HepG2 (cell line): ENCODE data around the gene RAC2. TPM values are rescaled to one million over a fixed set of nuclear protein-coding genes. Genes with fewer than 3 reads are reported as not detected.

Experiments used
- ATAC-seq: fragments of 200-7000 bp; cut with Tn5 transposase; 3 replicates; pipeline ENCODE4 v1.9.1; 2020; ENCODE audit warnings: mild to moderate bottlenecking, moderate library complexity
- BruUV-seq: library from RNA; stranded (reverse); fragments of 400-500 nt; replicated peaks from 2 replicates; lab custom pipeline; 2021; lab: Mats Ljungman, UMichigan
- CTCF ChIA-PET: fragments of 300-600 bp; formaldehyde crosslinking; extraction: SDS; loops from one replicate; lab custom pipeline; 2021; ENCODE audit warnings: low total read pairs, inconsistent platforms, low intra/inter-chr PET ratio; lab: Yijun Ruan, JAX
- POLR2A ChIA-PET: fragments of 350-600 bp; sonication (Branson Sonifier 250); formaldehyde crosslinking; loops from one replicate; lab custom pipeline; 2020; ENCODE audit warnings: antibody characterized with exemption, inconsistent platforms; lab: Yijun Ruan, JAX
- DNase-seq: peaks from one replicate; pipeline ENCODE4 v3.0.0-alpha.2; 2015; ENCODE audit warnings: low spot score
- FAIRE-seq: peaks from 3 replicates; lab custom pipeline; 2011; peaks lifted over from hg19 to GRCh38; lab: Jason Lieb, UNC
- H2AFZ ChIP-seq: one replicate; pipeline ENCODE4 v1.6.1; 2011; ENCODE audit warnings: low read length, inconsistent platforms
- H3K27ac ChIP-seq: fragments of 300-600 bp; 3 replicates; pipeline ENCODE4 v1.8.0; 2011; ENCODE audit warnings: mixed run types, mild to moderate bottlenecking, mixed read lengths, low read length, inconsistent platforms; ENCODE audit not compliant: insufficient read depth; ENCODE audit errors: extremely low read length
- H3K27me3 ChIP-seq, 2 experiments: fragments of 200-600 bp in 1 of 2; 2 replicates in 1 of 2; 3 replicates in 1 of 2; pipeline versions ENCODE4 v1.6.0 to v1.8.0; 2011; ENCODE audit warnings: low read length in 2 of 2, mild to moderate bottlenecking in 2 of 2, moderate library complexity in 2 of 2, inconsistent platforms in 1 of 2; ENCODE audit not compliant: insufficient read depth in 2 of 2, control insufficient read depth in 1 of 2
- H3K36me3 ChIP-seq, 2 experiments: fragments of 200-600 bp in 1 of 2; replicated peaks in 1 of 2; 2 replicates in 1 of 2; 3 replicates in 1 of 2; pipeline versions ENCODE4 v1.5.1 to v1.8.0; 2011; ENCODE audit warnings: low read length in 2 of 2, inconsistent platforms in 1 of 2; ENCODE audit not compliant: insufficient read depth in 2 of 2, control insufficient read depth in 1 of 2
- H3K4me1 ChIP-seq: 2 replicates; pipeline ENCODE4 v1.5.1; 2012; ENCODE audit warnings: low read length, inconsistent platforms; ENCODE audit not compliant: insufficient read depth
- H3K4me2 ChIP-seq: 2 replicates; pipeline ENCODE4 v1.6.0; 2011; ENCODE audit warnings: low read depth, low read length, inconsistent platforms
- H3K4me3 ChIP-seq, 3 experiments: fragments of 200-600 bp in 1 of 3; sonication (generic), shearing (Covaris generic) in 1 of 3; replicated peaks in 1 of 3; 2 replicates each; pipeline ENCODE4 v1.5.1; 2011 to 2016; ENCODE audit warnings: low read length in 3 of 3, inconsistent platforms in 2 of 3, low read depth in 2 of 3, mild to moderate bottlenecking in 2 of 3, control low read depth in 1 of 3, mixed read lengths in 1 of 3; ENCODE audit not compliant: insufficient read depth in 1 of 3
- H3K79me2 ChIP-seq: one replicate; pipeline ENCODE4 v1.6.1; 2011; ENCODE audit warnings: low read length, inconsistent platforms; ENCODE audit not compliant: insufficient read depth
- H3K9ac ChIP-seq: 2 replicates; pipeline ENCODE4 v1.6.0; 2011; ENCODE audit warnings: mild to moderate bottlenecking, low read depth, low read length, inconsistent platforms; ENCODE audit not compliant: insufficient read depth
- H3K9me3 ChIP-seq: 2 replicates; pipeline ENCODE4 v1.5.1; 2012; ENCODE audit warnings: mild to moderate bottlenecking, low read length
- H4K20me1 ChIP-seq: 2 replicates; pipeline ENCODE4 v1.6.0; 2011; ENCODE audit warnings: inconsistent platforms, mild to moderate bottlenecking, low read length, moderate library complexity; ENCODE audit not compliant: insufficient read depth
- ARNT ChIP-seq: fragments of 450-650 bp; IDR thresholded peaks from 2 replicates; pipeline ENCODE4 v1.6.1; 2017
- FLYWCH1 ChIP-seq: sonication (generic); formaldehyde crosslinking; IDR thresholded peaks from 2 replicates; pipeline ENCODE4 v1.8.1; 2023; ENCODE audit warnings: mild to moderate bottlenecking, missing genetic modification reagents
- FOXK1 ChIP-seq: sonication (generic); formaldehyde crosslinking; IDR thresholded peaks from 2 replicates; pipeline ENCODE4 v1.4.0; 2020; ENCODE audit warnings: low read depth, missing genetic modification reagents, borderline replicate concordance
- FOXP1 ChIP-seq, 2 experiments: fragments of 450-650 bp in 1 of 2; IDR thresholded peaks; 2 replicates each; pipeline ENCODE4 v1.6.1; 2017 to 2018; ENCODE audit warnings: antibody characterized with exemption in 1 of 2
- JUNB ChIP-seq: sonication (generic); formaldehyde crosslinking; IDR thresholded peaks from 2 replicates; pipeline ENCODE4 v1.8.0; 2022; ENCODE audit warnings: missing genetic modification reagents, mild to moderate bottlenecking, borderline replicate concordance
- NFE2L2 ChIP-seq: fragments of 150-350 bp; IDR thresholded peaks from 2 replicates; pipeline ENCODE4 v1.6.1; 2014; ENCODE audit warnings: low read length
- NFYB ChIP-seq: sonication (generic); formaldehyde crosslinking; IDR thresholded peaks from 2 replicates; pipeline ENCODE4 v1.4.0; 2020; ENCODE audit warnings: missing genetic modification reagents
- PRPF4 ChIP-seq: fragments of 200-400 bp; formaldehyde crosslinking; IDR thresholded peaks from 2 replicates; pipeline ENCODE4 v1.6.1; 2016; ENCODE audit warnings: low read length, low read depth; ENCODE audit not compliant: poor library complexity, severe bottlenecking
- SALL2 ChIP-seq: sonication (generic); formaldehyde crosslinking; IDR thresholded peaks from 2 replicates; pipeline ENCODE4 v1.8.1; 2023; ENCODE audit warnings: mild to moderate bottlenecking, missing genetic modification reagents, inconsistent platforms
- ZFY ChIP-seq: sonication (generic); formaldehyde crosslinking; IDR thresholded peaks from 2 replicates; pipeline ENCODE4 v1.4.0; 2020; ENCODE audit warnings: missing genetic modification reagents
- ZNF383 ChIP-seq: sonication (generic); formaldehyde crosslinking; IDR thresholded peaks from 2 replicates; pipeline ENCODE4 v1.4.0; 2020; ENCODE audit warnings: missing genetic modification reagents, mild to moderate bottlenecking, borderline replicate concordance
- ZNF530 ChIP-seq: sonication (generic); formaldehyde crosslinking; IDR thresholded peaks from 2 replicates; pipeline ENCODE4 v1.5.0; 2020; ENCODE audit warnings: low read depth, mild to moderate bottlenecking, missing genetic modification reagents
- ZNF816 ChIP-seq: sonication (generic); formaldehyde crosslinking; IDR thresholded peaks from 2 replicates; pipeline ENCODE4 v1.8.0; 2022; ENCODE audit warnings: missing genetic modification reagents, mild to moderate bottlenecking, borderline replicate concordance
- WGBS: methylation state at CpG from one replicate; pipeline ENCODE4 v1.1.6; 2017; ENCODE audit warnings: low lambda C conversion rate; 5-methylcytosine and 5-hydroxymethylcytosine counted together
- in situ Hi-C: cut with HindIII; loops from 2 replicates; pipeline ENCODE4 v1.10.0; 2017; ENCODE audit warnings: low pct_unique_long_range_greater_than_20kb; ENCODE audit not compliant: extremely low pct_ligation_motif_present
- intact Hi-C: fragments of 100-400 bp; cut with micrococcal nuclease; formaldehyde crosslinking; loops from one replicate; pipeline ENCODE4 v1.10.0; 2022; ENCODE audit not compliant: unreplicated experiment
- polyA plus RNA-seq, 8 experiments: library from polyadenylated mRNA; depleted of rRNA in 3 of 8; stranded (reverse) in 7 of 8; unstranded in 1 of 8; fragments of >200 nt; fragmentation: Illumina TruSeq in 4 of 8; extraction: Trizol in 4 of 8; gene quantifications; 2 replicates each; pipeline versions ENCODE4 v1.2.1 to v1.2.3, GENCODE V29; 2011 to 2016; ENCODE audit warnings: low read depth in 4 of 8, missing spikeins in 1 of 8, mixed read lengths in 1 of 8; ENCODE audit not compliant: insufficient read depth in 1 of 8
- total RNA-seq, 5 experiments: library from RNA; depleted of rRNA; stranded (reverse); fragments of >200 nt; fragmentation: Illumina TruSeq; extraction: Trizol; gene quantifications; 2 replicates each; pipeline ENCODE4 v1.2.3, GENCODE V29; 2016; ENCODE audit warnings: low read depth in 1 of 5
- TF ChIP-seq, protein P1 (sequence below): sonication (generic); formaldehyde crosslinking; IDR thresholded peaks from 2 replicates; pipeline ENCODE4 v1.4.0; 2020; ENCODE audit warnings: missing genetic modification reagents; ENCODE audit errors: not compliant biosample characterization
- TF ChIP-seq, protein P2 (sequence below): IDR thresholded peaks from 2 replicates; pipeline ENCODE4 v1.6.1; 2012; ENCODE audit warnings: low read depth, low read length, improper control_type of control experiment

The RAC2 gene
- total and polyA plus RNA-seq, 2 of the 13 experiments (the other 11 are each of a cell fraction or from before 2014, with no cell fraction given): 0.73 TPM; not detected in 1

DNA sequence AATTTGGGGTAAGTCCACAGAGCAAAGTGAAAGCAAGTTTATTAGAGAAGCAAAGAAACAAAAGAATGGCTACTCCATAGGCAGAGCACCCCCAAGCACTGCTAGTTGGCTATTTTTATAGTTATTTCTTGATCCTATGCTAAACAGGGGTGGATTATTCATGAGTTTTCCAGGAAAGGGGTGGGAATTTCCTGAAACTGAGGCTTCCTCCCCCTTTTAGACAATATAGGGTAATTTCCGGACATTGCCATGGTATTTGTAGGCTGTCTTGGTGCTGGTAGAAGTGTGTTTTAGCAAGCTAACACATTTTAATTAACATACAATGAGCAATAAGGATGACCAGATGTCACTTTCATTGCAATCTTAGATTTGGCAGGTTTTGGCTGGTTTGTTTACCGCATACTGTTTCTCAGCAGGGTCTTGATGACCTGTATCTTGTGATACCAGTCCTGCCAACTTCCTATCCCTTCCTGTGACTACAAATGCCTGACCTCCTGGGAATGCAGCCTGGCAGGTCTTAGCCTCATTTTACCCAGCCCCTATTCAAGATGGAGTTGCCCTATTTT is 55.1 kb downstream of the RAC2 start:
- intact Hi-C loops (no loop called here), in situ Hi-C loops (no loop called here)
- Histone ChIP-seq H3K4me3 (no peak overlapping the region), H3K36me3 (no peaks in the 10 kb centered on the region), H3K27me3 (no peaks in the 10 kb centered on the region), H3K9ac (no peak overlapping the region), H3K4me1 (peaks cover 28% of the 10 kb centered on the region), H3K4me2 (no peak overlapping the region), H3K79me2 (no peaks in the 10 kb centered on the region), H3K9me3 (no peaks in the 10 kb centered on the region), H2AFZ (no peak overlapping the region), H3K27ac (no peak overlapping the region), H4K20me1 (no peaks in the 10 kb centered on the region)
- FAIRE-seq: no peak
- ChIA-PET POLR2A (interaction anchor here (2.2 kb wide), 2 partner anchors 8 to 11 kb away, joined by 7 to 11 read pairs; no protein-coding TSS in a partner anchor), CTCF (no interaction called here)
- BruUV-seq: no TSS peak
- ATAC-seq: no peak
- DNase-seq: no peak
- WGBS: 89% methylated on average over 2 of the region's 2 CpGs
- TF ChIP-seq SALL2 (CRISPR knock-in tag) (no peak), FOXP1 (IDR thresholded peaks at IDR 0.05) (no peak), FOXP1 (CRISPR knock-in tag; IDR thresholded peaks at IDR 0.05) (no peak), PRPF4 (no peak), JUNB (CRISPR knock-in tag) (no peak), FOXK1 (CRISPR knock-in tag) (no peak), ZNF383 (CRISPR knock-in tag) (no peak), NFYB (CRISPR knock-in tag) (no peak), FLYWCH1 (CRISPR knock-in tag) (no peak), ZNF816 (CRISPR knock-in tag) (no peak), ZNF530 (CRISPR knock-in tag) (no peak), NFE2L2 (no peak), ZFY (CRISPR knock-in tag) (no peak), ARNT (no peak)
- TF ChIP-seq, protein P1, sequence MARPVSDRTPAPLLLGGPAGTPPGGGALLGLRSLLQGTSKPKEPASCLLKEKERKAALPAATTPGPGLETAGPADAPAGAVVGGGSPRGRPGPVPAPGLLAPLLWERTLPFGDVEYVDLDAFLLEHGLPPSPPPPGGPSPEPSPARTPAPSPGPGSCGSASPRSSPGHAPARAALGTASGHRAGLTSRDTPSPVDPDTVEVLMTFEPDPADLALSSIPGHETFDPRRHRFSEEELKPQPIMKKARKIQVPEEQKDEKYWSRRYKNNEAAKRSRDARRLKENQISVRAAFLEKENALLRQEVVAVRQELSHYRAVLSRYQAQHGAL (CRISPR knock-in tag): no peak
- TF ChIP-seq, protein P2, sequence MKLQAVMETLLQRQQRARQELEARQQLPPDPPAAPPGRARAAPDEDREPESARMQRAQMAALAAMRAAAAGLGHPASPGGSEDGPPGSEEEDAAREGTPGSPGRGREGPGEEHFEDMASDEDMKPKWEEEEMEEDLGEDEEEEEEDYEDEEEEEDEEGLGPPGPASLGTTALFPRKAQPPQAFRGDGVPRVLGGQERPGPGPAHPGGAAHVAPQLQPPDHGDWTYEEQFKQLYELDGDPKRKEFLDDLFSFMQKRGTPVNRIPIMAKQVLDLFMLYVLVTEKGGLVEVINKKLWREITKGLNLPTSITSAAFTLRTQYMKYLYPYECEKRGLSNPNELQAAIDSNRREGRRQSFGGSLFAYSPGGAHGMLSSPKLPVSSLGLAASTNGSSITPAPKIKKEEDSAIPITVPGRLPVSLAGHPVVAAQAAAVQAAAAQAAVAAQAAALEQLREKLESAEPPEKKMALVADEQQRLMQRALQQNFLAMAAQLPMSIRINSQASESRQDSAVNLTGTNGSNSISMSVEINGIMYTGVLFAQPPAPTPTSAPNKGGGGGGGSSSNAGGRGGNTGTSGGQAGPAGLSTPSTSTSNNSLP: no peak
